Peyer's patch (tissue), 4 donors: ENCODE data around the gene SMAD6.

Experiments used
- CTCF ChIP-seq, 6 experiments: fragments of 450-650 bp in 4 of 6; fragments of 200-600 bp in 2 of 6; sonication (generic) in 1 of 6; IDR thresholded peaks; one replicate each; pipeline ENCODE4 v1.5.1; 2017 to 2019; ENCODE audit warnings: antibody characterized with exemption in 6 of 6, mild to moderate bottlenecking in 3 of 6, moderate library complexity in 1 of 6
- POLR2A ChIP-seq, 2 donors: fragments of 450-650 bp; IDR thresholded peaks; one replicate each; pipeline ENCODE4 v1.5.1; 2017; ENCODE audit warnings: antibody characterized with exemption in 2 of 2, mild to moderate bottlenecking in 2 of 2, moderate library complexity in 2 of 2

- TF ChIP-seq CTCF (IDR thresholded peaks at IDR 0.05) (no peak), POLR2A (IDR thresholded peaks at IDR 0.05) (no peak)
Measured at GRCh38 chr15:66719471-66719870, 17.4 kb downstream of the SMAD6 start.
